K562 (cell line): ENCODE results near the gene PIN1. TPM values are rescaled to one million over a fixed set of nuclear protein-coding genes. Genes with fewer than 3 reads are reported as not detected.

Experiments used
- SMAD4 ChIP-seq: fragments of 250-450 bp; sonication (Bioruptor Pico); conservative IDR thresholded peaks from 2 replicates; pipeline ENCODE4 v1.8.0; 2021; ENCODE audit warnings: inconsistent platforms, mild to moderate bottlenecking, moderate library complexity
- ZNF766 ChIP-seq: fragments of 200-800 bp; sonication (Bioruptor generic); conservative IDR thresholded peaks from 2 replicates; pipeline ENCODE4 v1.6.1; 2016; ENCODE audit warnings: missing genetic modification characterization, missing compliant biosample characterization
- polyA plus RNA-seq, 8 experiments: library from polyadenylated mRNA; depleted of rRNA in 4 of 8; stranded (reverse) in 5 of 8; unstranded in 3 of 8; fragments of >200 nt; fragmentation: Nextera tagmentation in 2 of 8; fragmentation: Illumina TruSeq in 1 of 8; extraction: Ambion mirVana in 2 of 8; extraction: Trizol in 1 of 8; gene quantifications; 2 replicates each; pipeline versions ENCODE4 v1.2.1 to v1.2.3, GENCODE V29; 2011 to 2014; ENCODE audit warnings: inconsistent platforms in 1 of 8, missing spikeins in 1 of 8
- total RNA-seq, 7 experiments: library from RNA; depleted of rRNA in 6 of 7; stranded (reverse); fragments of >200 nt in 6 of 7; fragmentation: Illumina TruSeq in 2 of 7; extraction: Trizol in 2 of 7; gene quantifications; 2 replicates each; pipeline versions ENCODE4 v1.2.1 to v1.2.3, GENCODE V29; 2011 to 2021; ENCODE audit warnings: low replicate concordance in 1 of 7
- TF ChIP-seq, protein P1 (sequence below): fragments of 150-350 bp; IDR thresholded peaks from 2 replicates; pipeline ENCODE4 v1.6.1; 2014; ENCODE audit warnings: low read depth, mild to moderate bottlenecking, low read length, borderline replicate concordance
- TF ChIP-seq, protein P2 (sequence below), 2 experiments: IDR thresholded peaks; 2 replicates each; pipeline ENCODE4 v1.6.1; 2011; ENCODE audit warnings: borderline replicate concordance in 1 of 2, control low read depth in 1 of 2, low read depth in 1 of 2, low read length in 1 of 2, mild to moderate bottlenecking in 1 of 2, mixed read lengths in 1 of 2, moderate library complexity in 1 of 2; ENCODE audit not compliant: insufficient read depth in 1 of 2, insufficient read length in 1 of 2, poor library complexity in 1 of 2, severe bottlenecking in 1 of 2; ENCODE audit errors: extremely low read depth in 1 of 2
- TF ChIP-seq, protein P3 (sequence below), 2 experiments: IDR thresholded peaks in 1 of 2; conservative IDR thresholded peaks in 1 of 2; 2 replicates each; pipeline ENCODE4 v1.6.1; 2016; ENCODE audit warnings: low read depth in 2 of 2, mild to moderate bottlenecking in 1 of 2, missing compliant biosample characterization in 1 of 2, missing genetic modification characterization in 1 of 2, moderate library complexity in 1 of 2

Gene PIN1
- total and polyA plus RNA-seq, 9 of the 15 experiments (the other 6 are each of a cell fraction or from before 2014, with no cell fraction given): 1.6 to 178 (median 42.5) TPM

DNA sequence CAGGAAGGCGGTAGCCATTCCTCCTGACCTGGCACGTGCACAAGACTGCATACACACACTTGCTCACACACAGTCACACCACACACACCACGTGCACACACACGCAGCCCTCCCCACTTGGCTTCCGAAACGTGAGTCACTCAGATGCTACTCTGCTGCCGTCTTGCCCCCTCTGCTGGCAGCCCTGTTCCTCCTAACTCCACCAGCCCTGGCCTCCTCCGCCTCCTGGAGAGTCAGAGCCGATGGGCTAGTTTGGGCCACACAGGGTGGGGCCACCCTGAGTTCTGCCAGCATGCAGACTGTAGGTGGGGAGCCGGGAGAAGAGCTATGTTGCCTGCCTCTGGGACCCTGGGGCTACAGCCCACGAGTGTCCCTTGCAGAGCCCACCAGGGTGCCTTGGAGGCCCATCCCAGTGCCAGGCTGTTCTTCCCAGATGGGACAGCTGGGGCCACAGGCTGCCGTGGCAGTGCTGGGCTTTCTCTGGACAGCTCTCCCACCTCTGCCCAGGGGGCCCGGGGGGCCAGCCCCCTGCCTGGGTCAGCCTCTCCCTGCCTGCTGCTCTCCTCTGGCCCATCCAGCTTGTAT, 12.1 kb downstream of the PIN1 start (continued):
- TF ChIP-seq, protein P1, sequence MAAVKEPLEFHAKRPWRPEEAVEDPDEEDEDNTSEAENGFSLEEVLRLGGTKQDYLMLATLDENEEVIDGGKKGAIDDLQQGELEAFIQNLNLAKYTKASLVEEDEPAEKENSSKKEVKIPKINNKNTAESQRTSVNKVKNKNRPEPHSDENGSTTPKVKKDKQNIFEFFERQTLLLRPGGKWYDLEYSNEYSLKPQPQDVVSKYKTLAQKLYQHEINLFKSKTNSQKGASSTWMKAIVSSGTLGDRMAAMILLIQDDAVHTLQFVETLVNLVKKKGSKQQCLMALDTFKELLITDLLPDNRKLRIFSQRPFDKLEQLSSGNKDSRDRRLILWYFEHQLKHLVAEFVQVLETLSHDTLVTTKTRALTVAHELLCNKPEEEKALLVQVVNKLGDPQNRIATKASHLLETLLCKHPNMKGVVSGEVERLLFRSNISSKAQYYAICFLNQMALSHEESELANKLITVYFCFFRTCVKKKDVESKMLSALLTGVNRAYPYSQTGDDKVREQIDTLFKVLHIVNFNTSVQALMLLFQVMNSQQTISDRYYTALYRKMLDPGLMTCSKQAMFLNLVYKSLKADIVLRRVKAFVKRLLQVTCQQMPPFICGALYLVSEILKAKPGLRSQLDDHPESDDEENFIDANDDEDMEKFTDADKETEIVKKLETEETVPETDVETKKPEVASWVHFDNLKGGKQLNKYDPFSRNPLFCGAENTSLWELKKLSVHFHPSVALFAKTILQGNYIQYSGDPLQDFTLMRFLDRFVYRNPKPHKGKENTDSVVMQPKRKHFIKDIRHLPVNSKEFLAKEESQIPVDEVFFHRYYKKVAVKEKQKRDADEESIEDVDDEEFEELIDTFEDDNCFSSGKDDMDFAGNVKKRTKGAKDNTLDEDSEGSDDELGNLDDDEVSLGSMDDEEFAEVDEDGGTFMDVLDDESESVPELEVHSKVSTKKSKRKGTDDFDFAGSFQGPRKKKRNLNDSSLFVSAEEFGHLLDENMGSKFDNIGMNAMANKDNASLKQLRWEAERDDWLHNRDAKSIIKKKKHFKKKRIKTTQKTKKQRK: no peak
- TF ChIP-seq ZNF766 (CRISPR knock-in tag) (no peak), SMAD4 (CRISPR knock-in tag) (no peak)
- TF ChIP-seq, protein P2, sequence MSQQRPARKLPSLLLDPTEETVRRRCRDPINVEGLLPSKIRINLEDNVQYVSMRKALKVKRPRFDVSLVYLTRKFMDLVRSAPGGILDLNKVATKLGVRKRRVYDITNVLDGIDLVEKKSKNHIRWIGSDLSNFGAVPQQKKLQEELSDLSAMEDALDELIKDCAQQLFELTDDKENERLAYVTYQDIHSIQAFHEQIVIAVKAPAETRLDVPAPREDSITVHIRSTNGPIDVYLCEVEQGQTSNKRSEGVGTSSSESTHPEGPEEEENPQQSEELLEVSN (IDR thresholded peaks at IDR 0.05; ENCODE audit: borderline replicate concordance in 1 of 2, extremely low read depth in 1 of 2, insufficient read depth in 1 of 2, insufficient read length in 1 of 2, low read depth in 1 of 2, low read length in 1 of 2, poor library complexity in 1 of 2, severe bottlenecking in 1 of 2): peak in 1 of 2 experiments; percentile 43
- TF ChIP-seq, protein P3, sequence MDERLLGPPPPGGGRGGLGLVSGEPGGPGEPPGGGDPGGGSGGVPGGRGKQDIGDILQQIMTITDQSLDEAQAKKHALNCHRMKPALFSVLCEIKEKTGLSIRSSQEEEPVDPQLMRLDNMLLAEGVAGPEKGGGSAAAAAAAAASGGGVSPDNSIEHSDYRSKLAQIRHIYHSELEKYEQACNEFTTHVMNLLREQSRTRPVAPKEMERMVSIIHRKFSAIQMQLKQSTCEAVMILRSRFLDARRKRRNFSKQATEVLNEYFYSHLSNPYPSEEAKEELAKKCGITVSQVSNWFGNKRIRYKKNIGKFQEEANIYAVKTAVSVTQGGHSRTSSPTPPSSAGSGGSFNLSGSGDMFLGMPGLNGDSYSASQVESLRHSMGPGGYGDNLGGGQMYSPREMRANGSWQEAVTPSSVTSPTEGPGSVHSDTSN (CRISPR knock-in tag; IDR thresholded peaks at IDR 0.05; ENCODE audit: low read depth): no peak
- TF ChIP-seq, protein P3 (tag; conservative IDR thresholded peaks at IDR 0.05; ENCODE audit: low read depth): no peak
